ENCODE data around the gene JPT2. TPM values are rescaled to one million over a fixed set of nuclear protein-coding genes. Genes with fewer than 3 reads are reported as not detected.

Gene JPT2
- total and polyA plus RNA-seq, 10 of the 15 experiments (the other 5 are each of a cell fraction or from before 2014, with no cell fraction given): 11.7 to 78.4 (median 48.4) TPM

GRCh38 chr16:1631931-1632637 lies 46.0 kb upstream of the JPT2 start:
- Histone ChIP-seq H3K36me3 (ENCODE audit: control insufficient read depth in 2 of 2, insufficient read depth in 2 of 2, low read length in 1 of 2) (peaks cover 15 to 32% of the 10 kb centered on the region in 2 experiments), H3K4me3 (no peak overlapping the region), H3K4me2 (ENCODE audit: control insufficient read depth, insufficient read depth) (no peak overlapping the region), H3K27ac (ENCODE audit: control insufficient read depth, insufficient read depth) (no peak overlapping the region), H3K9ac (ENCODE audit: control insufficient read depth, insufficient read depth, low read length) (no peak overlapping the region), H3K9me3 (replicated peaks; ENCODE audit: control insufficient read depth, insufficient read depth, low read length) (no peaks in the 10 kb centered on the region), H3K4me1 (ENCODE audit: control insufficient read depth, insufficient read depth, low read length) (no peaks in the 10 kb centered on the region), H2AFZ (ENCODE audit: control insufficient read depth, low read depth, low read length) (no peak overlapping the region), H3K27me3 (replicated peaks in 1 of 2; ENCODE audit: control insufficient read depth in 2 of 2, insufficient read depth in 2 of 2, low read length in 1 of 2) (no peaks in the 10 kb centered on the region), H4K20me1 (ENCODE audit: control insufficient read depth, insufficient read depth) (no peaks in the 10 kb centered on the region), H3K79me2 (ENCODE audit: control insufficient read depth, insufficient read depth, low read length) (no peaks in the 10 kb centered on the region)
- RAD21 ChIA-PET (ENCODE audit: unreplicated experiment): interaction anchor here (0.5 kb wide), 1 partner anchor 46 kb away, joined by 3 read pairs; the partner anchor contains the start of gene JPT2
- FAIRE-seq (no peak), ATAC-seq (no peak), DNase-seq (ENCODE audit: low read depth, low spot score) (no peak)
- in situ Hi-C loops (cut with MboI): no loop called here
- TF ChIP-seq NFYB (IDR thresholded peaks at IDR 0.05; ENCODE audit: insufficient read depth, low read depth, low read length): no peak
- TF ChIP-seq, protein P1, sequence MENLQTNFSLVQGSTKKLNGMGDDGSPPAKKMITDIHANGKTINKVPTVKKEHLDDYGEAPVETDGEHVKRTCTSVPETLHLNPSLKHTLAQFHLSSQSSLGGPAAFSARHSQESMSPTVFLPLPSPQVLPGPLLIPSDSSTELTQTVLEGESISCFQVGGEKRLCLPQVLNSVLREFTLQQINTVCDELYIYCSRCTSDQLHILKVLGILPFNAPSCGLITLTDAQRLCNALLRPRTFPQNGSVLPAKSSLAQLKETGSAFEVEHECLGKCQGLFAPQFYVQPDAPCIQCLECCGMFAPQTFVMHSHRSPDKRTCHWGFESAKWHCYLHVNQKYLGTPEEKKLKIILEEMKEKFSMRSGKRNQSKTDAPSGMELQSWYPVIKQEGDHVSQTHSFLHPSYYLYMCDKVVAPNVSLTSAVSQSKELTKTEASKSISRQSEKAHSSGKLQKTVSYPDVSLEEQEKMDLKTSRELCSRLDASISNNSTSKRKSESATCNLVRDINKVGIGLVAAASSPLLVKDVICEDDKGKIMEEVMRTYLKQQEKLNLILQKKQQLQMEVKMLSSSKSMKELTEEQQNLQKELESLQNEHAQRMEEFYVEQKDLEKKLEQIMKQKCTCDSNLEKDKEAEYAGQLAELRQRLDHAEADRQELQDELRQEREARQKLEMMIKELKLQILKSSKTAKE (IDR thresholded peaks at IDR 0.05; ENCODE audit: low read depth, poor library complexity, severe bottlenecking): no peak
- TF ChIP-seq KLF5 (IDR thresholded peaks at IDR 0.05; ENCODE audit: partially characterized antibody): no peak
- no peak for TF ChIP-seq POLR2AphosphoS2 (IDR thresholded peaks at IDR 0.05; ENCODE audit: low read depth, low read length)
- TF ChIP-seq TCF7 (IDR thresholded peaks at IDR 0.05; ENCODE audit: borderline replicate concordance): no peak
- no peak for TF ChIP-seq TAF1 (IDR thresholded peaks at IDR 0.05; ENCODE audit: borderline replicate concordance, low read depth, low read length)
- TF ChIP-seq JUNB (IDR thresholded peaks at IDR 0.05): no peak
- no peak for TF ChIP-seq MXI1 (IDR thresholded peaks at IDR 0.05; ENCODE audit: low read depth, low read length)
- intact Hi-C loops (cut with micrococcal nuclease; ENCODE audit: unreplicated experiment): no loop called here
- CTCF ChIA-PET: no interaction called here
- SMC1A ChIA-PET (ENCODE audit: uncharacterized antibody, unreplicated experiment): no interaction called here
- 96% methylated on average over 18 of the region's 18 CpGs for WGBS (ENCODE audit: insufficient coverage, insufficient replicate concordance, low lambda C conversion rate, missing lambda C conversion rate)
- BruUV-seq (replicated peaks): no TSS peak
- POLR2A ChIA-PET: no interaction called here
